OCI-LY3 (cell line): Measurements from ENCODE around the gene DECR2.

Source experiments
- CTCF ChIP-seq: fragments of 200-600, 300-600 bp; sonication (generic); IDR thresholded peaks from 2 replicates; pipeline ENCODE4 v1.5.1; 2014; ENCODE audit warnings: antibody characterized with exemption, low read length, low read depth
- EZH2phosphoT487 ChIP-seq: fragments of 200-600 bp; shearing (Covaris generic); IDR thresholded peaks from 2 replicates; pipeline ENCODE4 v1.6.1; 2018; ENCODE audit warnings: antibody characterized with exemption, mixed run types, low read depth

- no peak for TF ChIP-seq CTCF
- TF ChIP-seq EZH2phosphoT487: no peak
Observed at GRCh38 chr16:356741-357140, 44.9 kb upstream of the DECR2 start.
